Measurements from ENCODE around the gene IQGAP2. TPM values are rescaled to one million over a fixed set of nuclear protein-coding genes. Genes with fewer than 3 reads are reported as not detected.

IQGAP2 gene
- total RNA-seq, 1 donor = 0.36 TPM

DNA sequence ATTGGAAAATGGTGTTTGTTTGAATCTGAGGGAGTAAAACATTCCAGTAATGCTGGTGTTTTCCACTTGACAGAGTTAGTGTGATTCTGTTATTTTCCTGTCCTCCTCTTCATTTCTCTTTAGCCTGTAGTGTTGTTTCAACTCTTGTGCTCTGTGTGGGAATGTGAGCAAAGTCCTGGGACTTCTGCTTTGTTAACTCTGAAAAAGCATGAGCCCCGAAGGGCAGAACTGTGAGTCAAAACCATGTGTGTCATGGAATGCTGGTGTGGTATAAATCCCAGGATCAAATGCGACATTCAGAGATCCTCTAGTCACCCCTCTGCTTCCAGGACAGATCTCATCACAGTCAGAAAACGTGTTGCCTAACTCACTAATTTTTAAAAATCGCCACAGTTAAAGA is 321.8 kb downstream of the IQGAP2 start:
- peaks cover 82% of the 10 kb centered on the region for H3K79me2 ChIP-seq (ENCODE audit: insufficient read depth, low read length)

DNA sequence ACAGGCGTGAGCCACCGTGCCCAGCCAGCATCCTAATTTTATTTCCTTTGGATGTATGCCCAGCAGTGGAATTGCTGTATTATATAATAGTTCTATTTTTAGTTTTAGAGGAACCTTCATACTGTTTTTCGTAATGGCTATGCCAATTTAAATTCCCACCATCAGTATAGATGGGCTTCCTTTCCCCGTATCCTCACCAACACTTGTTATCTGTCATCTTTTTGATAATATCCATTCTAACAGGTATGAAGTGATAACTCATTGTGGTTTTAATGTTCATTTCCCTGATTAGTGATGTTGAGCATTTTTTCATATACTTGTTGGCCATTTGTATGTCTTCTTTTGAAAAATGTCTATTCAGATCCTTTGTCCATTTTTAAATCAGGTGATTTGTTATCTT is 325.9 kb downstream of the IQGAP2 start:
- Histone ChIP-seq H3K36me3 (ENCODE audit: insufficient read depth, low read length) (peaks cover 22% of the 10 kb centered on the region), H3K4me1 (ENCODE audit: insufficient read depth, low read length) (peaks cover 12% of the 10 kb centered on the region), H3K4me2 (ENCODE audit: insufficient read depth, low read length) (no peak overlapping the region), H3K4me3 (ENCODE audit: insufficient read depth, low read length) (no peak overlapping the region), H3K79me2 (ENCODE audit: insufficient read depth, low read length) (peaks cover 68% of the 10 kb centered on the region), H3K9me3 (ENCODE audit: low read depth, low read length) (peaks cover 6% of the 10 kb centered on the region), H2AFZ (ENCODE audit: low read length) (no peak overlapping the region), H3K27ac (ENCODE audit: low read depth, low read length) (no peak overlapping the region), H4K20me1 (ENCODE audit: insufficient read depth, low read length) (no peaks in the 10 kb centered on the region), H3K27me3 (ENCODE audit: insufficient read depth, low read length) (no peaks in the 10 kb centered on the region)
- no peak for DNase-seq (ENCODE audit: insufficient read length, low spot score, missing footprints)
- TF ChIP-seq, protein P1, sequence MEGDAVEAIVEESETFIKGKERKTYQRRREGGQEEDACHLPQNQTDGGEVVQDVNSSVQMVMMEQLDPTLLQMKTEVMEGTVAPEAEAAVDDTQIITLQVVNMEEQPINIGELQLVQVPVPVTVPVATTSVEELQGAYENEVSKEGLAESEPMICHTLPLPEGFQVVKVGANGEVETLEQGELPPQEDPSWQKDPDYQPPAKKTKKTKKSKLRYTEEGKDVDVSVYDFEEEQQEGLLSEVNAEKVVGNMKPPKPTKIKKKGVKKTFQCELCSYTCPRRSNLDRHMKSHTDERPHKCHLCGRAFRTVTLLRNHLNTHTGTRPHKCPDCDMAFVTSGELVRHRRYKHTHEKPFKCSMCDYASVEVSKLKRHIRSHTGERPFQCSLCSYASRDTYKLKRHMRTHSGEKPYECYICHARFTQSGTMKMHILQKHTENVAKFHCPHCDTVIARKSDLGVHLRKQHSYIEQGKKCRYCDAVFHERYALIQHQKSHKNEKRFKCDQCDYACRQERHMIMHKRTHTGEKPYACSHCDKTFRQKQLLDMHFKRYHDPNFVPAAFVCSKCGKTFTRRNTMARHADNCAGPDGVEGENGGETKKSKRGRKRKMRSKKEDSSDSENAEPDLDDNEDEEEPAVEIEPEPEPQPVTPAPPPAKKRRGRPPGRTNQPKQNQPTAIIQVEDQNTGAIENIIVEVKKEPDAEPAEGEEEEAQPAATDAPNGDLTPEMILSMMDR (IDR thresholded peaks at IDR 0.05; ENCODE audit: extremely low read depth, low read depth, low read length) = no peak

More for the DNA sequence above, 321.8 kb downstream of the IQGAP2 start:
- DNase-seq (ENCODE audit: insufficient read length, low spot score, missing footprints) = peak; percentile 88
- peaks cover 6% of the 10 kb centered on the region for H3K36me3 ChIP-seq (ENCODE audit: insufficient read depth, low read length)
- no peaks in the 10 kb centered on the region for H4K20me1 ChIP-seq (ENCODE audit: insufficient read depth, low read length)
- H3K27ac ChIP-seq (ENCODE audit: low read depth, low read length) = peak overlapping the region; percentile 75
- H3K4me2 ChIP-seq (ENCODE audit: insufficient read depth, low read length) = peak overlapping the region; percentile 16
- TF ChIP-seq, protein P1 (IDR thresholded peaks at IDR 0.05; ENCODE audit: extremely low read depth, low read depth, low read length) = no peak
- no peak overlapping the region for H3K4me3 ChIP-seq (ENCODE audit: insufficient read depth, low read length)
- peaks cover 6% of the 10 kb centered on the region for H3K9me3 ChIP-seq (ENCODE audit: low read depth, low read length)
- H3K4me1 ChIP-seq (ENCODE audit: insufficient read depth, low read length) = peaks cover 12% of the 10 kb centered on the region
- H3K27me3 ChIP-seq (ENCODE audit: insufficient read depth, low read length) = no peaks in the 10 kb centered on the region
- H2AFZ ChIP-seq (ENCODE audit: low read length) = peak overlapping the region; percentile 3

DNA sequence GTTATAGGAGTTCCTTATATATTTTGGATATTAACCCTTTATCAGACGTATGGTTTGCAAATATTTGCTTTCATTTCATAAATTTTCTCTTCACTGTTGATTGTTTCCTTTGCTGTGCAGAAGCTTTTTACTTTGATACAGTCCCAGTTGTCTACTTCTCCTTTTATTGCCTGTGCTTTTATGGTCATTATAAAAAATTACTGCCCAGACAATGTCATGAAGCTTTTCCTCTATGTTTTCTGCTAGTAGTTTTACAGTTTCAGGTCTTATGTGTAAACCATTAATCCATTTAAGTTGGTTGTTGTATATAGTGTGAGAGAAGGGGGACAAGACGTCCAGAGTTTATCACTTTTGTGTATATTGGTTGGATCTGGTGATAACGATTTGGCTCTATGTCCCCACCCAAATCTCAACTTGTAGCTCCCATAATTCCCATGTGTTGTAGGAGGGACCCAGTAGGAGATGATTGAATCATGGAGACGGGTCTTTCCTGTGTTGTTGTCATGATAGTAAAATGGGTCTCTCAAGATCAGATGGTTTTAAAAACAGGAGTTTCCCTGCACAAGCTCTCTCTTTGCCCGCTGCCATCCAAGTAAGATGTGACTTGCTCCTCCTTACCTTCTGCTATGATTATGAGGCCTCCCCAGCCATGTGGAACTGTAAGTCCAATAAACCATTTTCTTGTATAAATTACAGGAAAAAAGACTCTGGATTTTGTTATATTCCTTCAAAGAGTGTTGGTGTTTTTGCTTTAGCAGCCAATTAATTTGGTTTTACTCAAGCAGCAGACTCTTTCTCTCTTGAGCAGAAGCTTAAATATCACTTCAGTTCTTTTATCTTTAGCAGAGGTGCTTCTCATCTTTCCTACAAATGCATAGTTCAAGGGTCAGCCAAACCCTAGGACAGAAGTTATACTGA is 326.5 kb downstream of the IQGAP2 start:
- H3K4me1 ChIP-seq (ENCODE audit: insufficient read depth, low read length) = peaks cover 7% of the 10 kb centered on the region
- peaks cover 28% of the 10 kb centered on the region for H3K36me3 ChIP-seq (ENCODE audit: insufficient read depth, low read length)

More for the DNA sequence above, 326.5 kb downstream of the IQGAP2 start:
- peaks cover 61% of the 10 kb centered on the region for H3K79me2 ChIP-seq (ENCODE audit: insufficient read depth, low read length)
- no peaks in the 10 kb centered on the region for H3K27me3 ChIP-seq (ENCODE audit: insufficient read depth, low read length)
- H3K27ac ChIP-seq (ENCODE audit: low read depth, low read length) = no peak overlapping the region
- H3K4me3 ChIP-seq (ENCODE audit: insufficient read depth, low read length) = no peak overlapping the region
- no peaks in the 10 kb centered on the region for H4K20me1 ChIP-seq (ENCODE audit: insufficient read depth, low read length)
- DNase-seq (ENCODE audit: insufficient read length, low spot score, missing footprints) = no peak
- H2AFZ ChIP-seq (ENCODE audit: low read length) = no peak overlapping the region
- peaks cover 6% of the 10 kb centered on the region for H3K9me3 ChIP-seq (ENCODE audit: low read depth, low read length)
- no peak overlapping the region for H3K4me2 ChIP-seq (ENCODE audit: insufficient read depth, low read length)
- TF ChIP-seq, protein P1 (IDR thresholded peaks at IDR 0.05; ENCODE audit: extremely low read depth, low read depth, low read length) = no peak

Data from osteoblast (primary cell).